Measurements from ENCODE around the gene ANKRD20A1.
"Not testable (repeated sequence)": the region's sequence is repeated elsewhere in the genome, so short reads cannot be mapped to it uniquely, and the experiment has no call there.

Gene ANKRD20A1

GRCh38 chr9:67858871-67859270 is at the start of gene ANKRD20A1:
Gene ANKRD20A1 (plus strand): TSS chr9:67858931. CDS start chr9:67859427, 496 bp downstream.
- not testable (repeated sequence) for DNase-seq (ENCODE audit: low read depth)

- DNase-seq (ENCODE audit: low read depth), result peak; percentile 21
Observed at GRCh38 chr9:67832088-67832487, 26.6 kb upstream of the ANKRD20A1 start.

Data from activated T-cell treated with anti-CD3 and anti-CD28 coated beads for 48 hours (primary cell).